ENCODE measurements around the gene FBXO24. TPM values are rescaled to one million over a fixed set of nuclear protein-coding genes. Genes with fewer than 3 reads are reported as not detected.

FBXO24 gene
- total RNA-seq, 1 donor from 2014 or later, result 1.2 TPM

GRCh38 chr7:100623951-100624824, 38.1 kb downstream of the FBXO24 start:
- H2AFZ ChIP-seq (replicated peaks), result no peak overlapping the region
- no peak overlapping the region for H3K4me3 Mint-ChIP-seq

GRCh38 chr7:100626055-100626454, 39.9 kb downstream of the FBXO24 start:
- no peak overlapping the region for H3K27ac Mint-ChIP-seq
- H4K20me1 ChIP-seq (ENCODE audit: low read depth), result no peaks in the 10 kb centered on the region
- H3K36me3 ChIP-seq, result no peaks in the 10 kb centered on the region
- peak overlapping the region; percentile 43 for H3K4me3 ChIP-seq
- H3K9me3 Mint-ChIP-seq, result no peaks in the 10 kb centered on the region
- H3K27me3 Mint-ChIP-seq (ENCODE audit: insufficient read depth, low read depth), result peaks cover 24% of the 10 kb centered on the region
- TF ChIP-seq EZH2phosphoT487 (IDR thresholded peaks at IDR 0.05) (no peak), EZH2 (IDR thresholded peaks at IDR 0.05) (no peak), CTCF (IDR thresholded peaks at IDR 0.05) (no peak)
- no peaks in the 10 kb centered on the region for H3K4me1 ChIP-seq
- peak overlapping the region; percentile 76 for H3K4me2 ChIP-seq
- peaks cover 14% of the 10 kb centered on the region for H3K4me1 Mint-ChIP-seq
- H3K36me3 Mint-ChIP-seq, result no peaks in the 10 kb centered on the region
- H3F3A ChIP-seq (ENCODE audit: low read depth), result no peaks in the 10 kb centered on the region
- H3K79me2 ChIP-seq (ENCODE audit: low read depth), result no peaks in the 10 kb centered on the region
- H3K27ac ChIP-seq, result no peak overlapping the region
- DNase-seq (ENCODE audit: low spot score), result no peak
- H3K4me3 Mint-ChIP-seq, result peak overlapping the region; percentile 72
- no peaks in the 10 kb centered on the region for H3K9me3 ChIP-seq (ENCODE audit: low read depth)
- H3K27me3 ChIP-seq, result peaks cover 28% of the 10 kb centered on the region
- H3K9ac ChIP-seq, result no peak overlapping the region
- no peak overlapping the region for H2AFZ ChIP-seq (replicated peaks)

More at GRCh38 chr7:100623951-100624824, 38.1 kb downstream of the FBXO24 start:
- no peaks in the 10 kb centered on the region for H3K36me3 ChIP-seq
- H3K27ac Mint-ChIP-seq, result peak overlapping the region; percentile 13
- no peaks in the 10 kb centered on the region for H3K79me2 ChIP-seq (ENCODE audit: low read depth)
- no peaks in the 10 kb centered on the region for H3K36me3 Mint-ChIP-seq
- H3F3A ChIP-seq (ENCODE audit: low read depth), result no peaks in the 10 kb centered on the region
- H3K9me3 ChIP-seq (ENCODE audit: low read depth), result no peaks in the 10 kb centered on the region
- no peaks in the 10 kb centered on the region for H4K20me1 ChIP-seq (ENCODE audit: low read depth)
- H3K27me3 Mint-ChIP-seq (ENCODE audit: insufficient read depth, low read depth), result peaks cover 18% of the 10 kb centered on the region
- no peak overlapping the region for H3K9ac ChIP-seq
- no peak for TF ChIP-seq EZH2phosphoT487 (IDR thresholded peaks at IDR 0.05)
- no peak for TF ChIP-seq EZH2 (IDR thresholded peaks at IDR 0.05)
- TF ChIP-seq CTCF (IDR thresholded peaks at IDR 0.05), result no peak
- no peak for DNase-seq (ENCODE audit: low spot score)
- no peak overlapping the region for H3K27ac ChIP-seq
- peaks cover 14% of the 10 kb centered on the region for H3K4me1 Mint-ChIP-seq
- no peaks in the 10 kb centered on the region for H3K4me1 ChIP-seq
- no peaks in the 10 kb centered on the region for H3K9me3 Mint-ChIP-seq
- H3K27me3 ChIP-seq, result peaks cover 28% of the 10 kb centered on the region
- no peak overlapping the region for H3K4me3 ChIP-seq
- no peak overlapping the region for H3K4me2 ChIP-seq

- Histone ChIP-seq H2AFZ (replicated peaks) (no peak overlapping the region), H3K36me3 (no peaks in the 10 kb centered on the region), H3K27me3 (peaks cover 31% of the 10 kb centered on the region), H3K9me3 (ENCODE audit: low read depth) (no peaks in the 10 kb centered on the region), H4K20me1 (ENCODE audit: low read depth) (no peaks in the 10 kb centered on the region), H3K4me3 (peak overlapping the region; percentile 43), H3K27ac (no peak overlapping the region), H3K79me2 (ENCODE audit: low read depth) (no peaks in the 10 kb centered on the region), H3K4me2 (peak overlapping the region; percentile 76), H3F3A (ENCODE audit: low read depth) (no peaks in the 10 kb centered on the region), H3K9ac (no peak overlapping the region), H3K4me1 (no peaks in the 10 kb centered on the region)
- TF ChIP-seq CTCF (IDR thresholded peaks at IDR 0.05) (no peak), EZH2phosphoT487 (IDR thresholded peaks at IDR 0.05) (no peak), EZH2 (IDR thresholded peaks at IDR 0.05) (no peak)
- peak; percentile 89 for DNase-seq (ENCODE audit: low spot score)
- Mint-ChIP-seq H3K36me3 (no peaks in the 10 kb centered on the region), H3K4me1 (peaks cover 14% of the 10 kb centered on the region), H3K4me3 (peak overlapping the region; percentile 72), H3K27me3 (ENCODE audit: insufficient read depth, low read depth) (peaks cover 25% of the 10 kb centered on the region), H3K9me3 (no peaks in the 10 kb centered on the region), H3K27ac (no peak overlapping the region)
These were observed 40.6 kb downstream of the FBXO24 start for GRCh38 chr7:100626530-100627237.
